OCI-LY3 (cell line): ENCODE measurements around the gene GIPC1.
A peak's percentile ranks its signal among the peaks of the same experiment; 100 is the strongest.

Source experiments
- H2AFZ ChIP-seq: fragments of 200-600, 300-600 bp; shearing (Covaris generic); 2 replicates; pipeline ENCODE4 v1.6.0; 2014; ENCODE audit warnings: antibody characterized with exemption, low read depth, low read length
- H3K27ac ChIP-seq: fragments of 200-600, 300-600 bp; sonication (generic); 2 replicates; pipeline ENCODE4 v1.5.1; 2014; ENCODE audit warnings: mild to moderate bottlenecking, low read length, moderate library complexity, mixed read lengths
- H3K27me3 ChIP-seq: fragments of 200-600, 300-600 bp; sonication (generic); 2 replicates; pipeline ENCODE4 v1.6.1; 2014; ENCODE audit warnings: low read depth, low read length, mixed read lengths
- H3K36me3 ChIP-seq: fragments of 200-600, 300-600 bp; sonication (generic); replicated peaks from 2 replicates; pipeline ENCODE3; 2014; ENCODE audit warnings: low read depth, low read length, mixed read lengths
- H3K4me1 ChIP-seq: fragments of 300-600, 200-600 bp; sonication (generic); 2 replicates; pipeline ENCODE4 v1.6.1; 2014; ENCODE audit warnings: low read length, mixed read lengths
- H3K4me2 ChIP-seq: fragments of 200-600, 300-600 bp; sonication (generic); 2 replicates; pipeline ENCODE4 v1.6.1; 2014; ENCODE audit warnings: low read length, mixed read lengths
- H3K4me3 ChIP-seq: fragments of 300-600, 200-600 bp; sonication (generic); 2 replicates; pipeline ENCODE4 v1.5.1; 2014; ENCODE audit warnings: antibody characterized with exemption, mild to moderate bottlenecking, low read length, moderate library complexity
- H3K79me2 ChIP-seq: fragments of 300-600, 200-600 bp; shearing (Covaris generic); 2 replicates; pipeline ENCODE4 v1.6.1; 2014; ENCODE audit warnings: mild to moderate bottlenecking, low read length, mixed read lengths
- H3K9ac ChIP-seq: fragments of 300-600, 200-600 bp; shearing (Covaris generic); 2 replicates; pipeline ENCODE4 v1.6.0; 2014; ENCODE audit warnings: mild to moderate bottlenecking, low read length, moderate library complexity
- H3K9me3 ChIP-seq: fragments of 200-600, 300-600 bp; shearing (Covaris generic); 2 replicates; pipeline ENCODE4 v1.6.1; 2014; ENCODE audit warnings: low read length, mixed read lengths; ENCODE audit not compliant: insufficient read depth
- H4K20me1 ChIP-seq: fragments of 200-600, 300-600 bp; sonication (generic); 2 replicates; pipeline ENCODE4 v1.6.1; 2016; ENCODE audit warnings: low read length, mixed read lengths; ENCODE audit not compliant: insufficient read depth
- CTCF ChIP-seq: fragments of 200-600, 300-600 bp; sonication (generic); IDR thresholded peaks from 2 replicates; pipeline ENCODE4 v1.5.1; 2014; ENCODE audit warnings: antibody characterized with exemption, low read length, low read depth
- EZH2phosphoT487 ChIP-seq: fragments of 200-600 bp; shearing (Covaris generic); IDR thresholded peaks from 2 replicates; pipeline ENCODE4 v1.6.1; 2018; ENCODE audit warnings: antibody characterized with exemption, mixed run types, low read depth

GIPC1 gene

GRCh38 chr19:14529254-14530004 lies 33.5 kb upstream of the GIPC1 start, which contains the start of gene TECR:
Gene TECR, plus strand, starts transcription at chr19:14529594. Its CDS starts 103 bp downstream, at chr19:14529697.
- H4K20me1 ChIP-seq: peaks cover 10% of the 10 kb centered on the region
- TF ChIP-seq EZH2phosphoT487 (no peak), CTCF (no peak)
- peak within 1 kb of the TSS; percentile 87 for H3K4me3 ChIP-seq
- peak within 1 kb of the TSS; percentile 80 for H3K9ac ChIP-seq
- H3K27me3 ChIP-seq: no peaks in the 10 kb centered on the region
- peak within 1 kb of the TSS; percentile 59; the same call in 1 of the 2 replicates for H2AFZ ChIP-seq
- peak within 1 kb of the TSS; percentile 73 for H3K4me2 ChIP-seq
- H3K79me2 ChIP-seq: peaks cover 46% of the 10 kb centered on the region
- H3K27ac ChIP-seq: peak within 1 kb of the TSS; percentile 72
- H3K36me3 ChIP-seq: peaks cover 17% of the 10 kb centered on the region
- H3K9me3 ChIP-seq: no peaks in the 10 kb centered on the region
- peaks cover 11% of the 10 kb centered on the region for H3K4me1 ChIP-seq

- H3K79me2 ChIP-seq: peaks cover 40% of the 10 kb centered on the region
- H3K4me2 ChIP-seq: peak overlapping the region; percentile 73
- H3K9ac ChIP-seq: peak overlapping the region; percentile 47
- no peaks in the 10 kb centered on the region for H3K9me3 ChIP-seq
- peaks cover 14% of the 10 kb centered on the region for H3K36me3 ChIP-seq
- peaks cover 11% of the 10 kb centered on the region for H3K4me1 ChIP-seq
- H3K4me3 ChIP-seq: peak overlapping the region; percentile 76
- H3K27ac ChIP-seq: no peak overlapping the region
- H4K20me1 ChIP-seq: peaks cover 10% of the 10 kb centered on the region
- H2AFZ ChIP-seq: peak overlapping the region; percentile 56; the same call in 1 of the 2 replicates
- no peaks in the 10 kb centered on the region for H3K27me3 ChIP-seq
- TF ChIP-seq CTCF: no peak
- TF ChIP-seq EZH2phosphoT487: no peak
These were observed 32.7 kb upstream of the GIPC1 start for GRCh38 chr19:14528419-14529253.

- H4K20me1 ChIP-seq: 0 out of 2 replicates have a peak, but pooled peaks cover under 1% of the 10 kb centered on the region
- no peak for TF ChIP-seq EZH2phosphoT487
- no peak for TF ChIP-seq CTCF
These were observed 30.5 kb upstream of the GIPC1 start for GRCh38 chr19:14526423-14526822.

GRCh38 chr19:14525729-14526128 lies 29.8 kb upstream of the GIPC1 start:
- H2AFZ ChIP-seq: no peak overlapping the region

More at GRCh38 chr19:14526423-14526822, 30.5 kb upstream of the GIPC1 start:
- Histone ChIP-seq H2AFZ (no peak overlapping the region), H3K4me1 (peaks cover 11% of the 10 kb centered on the region), H3K27me3 (no peaks in the 10 kb centered on the region), H3K9ac (no peak overlapping the region), H3K4me3 (no peak overlapping the region), H3K36me3 (peaks cover under 1% of the 10 kb centered on the region), H3K27ac (no peak overlapping the region), H3K4me2 (no peak overlapping the region), H3K9me3 (no peaks in the 10 kb centered on the region), H3K79me2 (peaks cover 18% of the 10 kb centered on the region)

More at GRCh38 chr19:14525729-14526128, 29.8 kb upstream of the GIPC1 start:
- no peak for TF ChIP-seq EZH2phosphoT487
- no peak for TF ChIP-seq CTCF
- Histone ChIP-seq H3K4me3 (no peak overlapping the region), H3K9ac (no peak overlapping the region), H3K36me3 (no peaks in the 10 kb centered on the region), H3K27ac (no peak overlapping the region), H3K9me3 (no peaks in the 10 kb centered on the region), H4K20me1 (no peaks in the 10 kb centered on the region), H3K79me2 (peaks cover 11% of the 10 kb centered on the region), H3K27me3 (no peaks in the 10 kb centered on the region), H3K4me2 (no peak overlapping the region), H3K4me1 (peaks cover 5% of the 10 kb centered on the region)
